ENCODE measurements around the gene NBEA.
A peak's percentile ranks its signal among the peaks of the same experiment; 100 is the strongest.

NBEA gene

DNA sequence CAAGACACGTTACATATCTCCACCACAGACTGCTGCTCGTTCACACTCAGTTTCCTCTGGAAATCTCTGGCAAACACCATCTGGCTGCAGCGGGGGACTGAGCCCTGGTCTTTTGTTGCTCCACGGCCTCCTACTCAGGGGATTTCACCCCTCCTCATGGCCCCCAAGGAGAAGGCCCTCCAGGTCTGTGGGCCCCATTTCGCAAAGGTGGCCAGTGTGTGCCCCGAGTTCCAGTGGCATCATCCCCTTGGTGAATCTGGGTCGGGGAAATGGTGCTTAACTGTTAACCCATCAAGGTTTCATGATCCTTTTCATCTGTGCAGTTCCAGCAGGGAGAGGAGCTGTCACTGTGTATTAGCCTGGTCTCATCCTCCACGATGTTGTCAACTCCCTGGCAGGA, 769.8 kb downstream of the NBEA start:
- no peak for DNase-seq (ENCODE audit: low spot score)

GRCh38 chr13:35712907-35713761, 771.1 kb downstream of the NBEA start:
- no peak for DNase-seq (ENCODE audit: low spot score)

- no peak for DNase-seq (ENCODE audit: low spot score)
Observed at GRCh38 chr13:35714121-35714520, 772.1 kb downstream of the NBEA start.

GRCh38 chr13:35714588-35715377, 772.7 kb downstream of the NBEA start:
- no peak for DNase-seq (ENCODE audit: low spot score)

DNA sequence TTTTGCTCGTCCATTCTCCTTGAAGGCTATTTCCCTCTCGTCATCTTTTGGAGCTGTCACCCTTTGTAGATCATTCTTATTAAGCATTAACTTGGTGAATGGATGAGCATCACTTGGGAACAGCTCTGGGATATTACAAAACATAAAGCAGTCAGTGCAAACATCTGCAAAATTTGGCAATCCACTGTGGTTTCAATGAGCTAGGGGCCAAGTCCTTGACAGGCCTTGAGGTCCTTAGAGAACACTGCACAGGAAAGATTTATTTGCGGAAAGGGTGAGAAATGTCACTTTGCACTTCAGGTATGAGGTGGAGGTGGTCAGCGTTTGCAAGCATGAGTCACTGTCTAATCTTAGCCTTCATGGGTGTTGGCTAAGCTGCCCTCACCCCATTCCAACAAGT, 774.1 kb downstream of the NBEA start:
- DNase-seq (ENCODE audit: low spot score): no peak

- no peak for DNase-seq (ENCODE audit: low spot score)
Observed at GRCh38 chr13:35716729-35717128, 774.7 kb downstream of the NBEA start.

DNA sequence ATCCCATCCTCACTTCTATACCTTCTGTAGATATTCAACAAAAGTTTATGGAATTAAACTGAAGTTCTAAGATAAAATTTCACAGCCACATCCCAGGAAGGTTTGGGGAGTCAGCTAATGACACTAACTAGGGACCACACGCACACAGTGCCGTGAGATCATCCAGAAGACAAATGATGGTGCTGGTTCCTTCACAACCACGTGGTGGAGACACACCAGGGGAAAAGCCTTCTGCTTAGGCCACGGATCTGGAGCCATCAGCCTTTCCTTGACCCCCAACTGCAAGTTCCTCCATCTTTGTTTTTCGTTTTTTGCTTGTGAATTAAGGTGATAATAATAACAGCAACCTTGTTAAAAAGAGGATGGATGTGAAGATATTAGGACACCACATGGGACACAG, 776.0 kb downstream of the NBEA start:
- no peak for DNase-seq (ENCODE audit: low spot score)

DNA sequence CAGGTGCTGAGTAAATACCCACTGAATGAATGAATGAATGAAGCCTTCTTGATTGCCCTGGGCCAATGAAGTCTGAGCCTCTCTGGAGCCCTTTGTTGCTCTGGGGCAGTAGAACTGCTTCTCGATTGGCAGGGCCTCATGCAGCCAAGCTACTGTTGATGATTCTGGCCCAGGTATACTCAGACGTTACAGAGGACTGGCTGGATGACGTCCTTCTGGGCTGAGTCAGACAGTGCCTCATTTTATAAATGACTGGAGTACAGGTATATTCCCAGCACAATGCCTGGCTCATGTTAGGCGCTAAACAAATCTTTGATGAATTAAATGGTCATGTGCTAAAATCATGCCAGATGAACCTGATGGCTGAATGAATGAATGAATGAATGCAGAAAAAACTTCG, 778.2 kb downstream of the NBEA start:
- no peak for DNase-seq (ENCODE audit: low spot score)

DNA sequence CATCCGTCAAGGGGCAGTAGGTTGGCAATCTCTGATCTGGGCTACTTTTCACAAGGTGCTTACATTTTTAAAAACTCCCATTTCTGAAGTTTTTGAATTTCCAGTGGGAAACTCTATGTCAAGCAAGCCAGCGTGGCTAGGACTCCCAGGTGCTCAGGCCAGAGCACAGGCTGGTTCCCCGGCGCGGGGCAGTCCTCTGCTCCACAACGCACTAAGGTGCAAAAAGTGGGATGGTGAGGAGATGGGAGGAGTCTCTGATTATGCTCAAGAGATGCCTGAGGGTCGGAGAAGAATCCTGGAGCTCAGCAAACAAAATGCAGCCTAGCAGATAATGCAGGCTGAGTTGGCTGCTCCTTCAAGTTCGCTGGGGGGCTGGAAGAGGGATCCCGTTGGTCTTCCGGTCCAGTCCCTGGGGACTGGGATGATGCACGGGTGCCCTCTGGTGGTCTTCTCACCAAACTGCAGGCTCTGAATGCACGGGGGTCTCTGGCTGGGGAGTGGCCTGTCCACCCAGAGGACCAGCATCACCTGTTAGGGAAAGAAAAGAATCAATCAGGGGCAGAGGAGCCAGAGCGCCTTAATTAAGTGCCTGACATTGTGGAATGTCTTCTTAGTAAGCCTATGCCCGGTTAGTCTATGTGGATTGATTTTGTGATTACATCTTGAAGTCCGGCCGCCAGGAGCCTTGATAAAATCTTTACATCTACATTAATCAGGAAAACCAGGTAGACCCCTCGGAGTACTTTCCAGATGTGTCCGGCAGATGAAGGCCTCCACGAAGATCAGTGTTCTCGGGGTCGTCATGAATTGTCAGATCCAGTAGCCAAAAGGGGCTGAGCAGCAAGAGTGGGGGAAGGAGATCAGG, 778.9 kb downstream of the NBEA start:
- DNase-seq (ENCODE audit: low spot score): peak; percentile 22

All from putamen (tissue), 1 donor.